SW480 (cell line): Measurements from ENCODE around the gene LRIG3.
"Not testable (repeated sequence)": the region's sequence is repeated elsewhere in the genome, so short reads cannot be mapped to it uniquely, and the experiment has no call there.

Experiments used
- DNase-seq: peaks from one replicate; pipeline ENCODE4 v3.0.0-alpha.2; 2016; ENCODE audit warnings: low spot score

LRIG3 gene

GRCh38 chr12:58855630-58856029, 64.7 kb downstream of the LRIG3 start:
- DNase-seq: not testable (repeated sequence)

- DNase-seq: no peak
Observed at GRCh38 chr12:58850826-58851225, 69.5 kb downstream of the LRIG3 start.

GRCh38 chr12:58847901-58848600, 72.3 kb downstream of the LRIG3 start:
- no peak for DNase-seq

GRCh38 chr12:58844161-58844560, 76.1 kb downstream of the LRIG3 start:
- no peak for DNase-seq

- DNase-seq: no peak
Observed at GRCh38 chr12:58841058-58841798, 79.1 kb downstream of the LRIG3 start.

- DNase-seq: peak; percentile 7
Observed at GRCh38 chr12:58833853-58834252, 86.5 kb downstream of the LRIG3 start.

GRCh38 chr12:58832920-58833319, 87.4 kb downstream of the LRIG3 start:
- DNase-seq: no peak
